HepG2 (cell line): ENCODE results near the gene NSD2. TPM values are rescaled to one million over a fixed set of nuclear protein-coding genes. Genes with fewer than 3 reads are reported as not detected.

Experiments used
- ATAC-seq: fragments of 200-7000 bp; cut with Tn5 transposase; 3 replicates; pipeline ENCODE4 v1.9.1; 2020; ENCODE audit warnings: mild to moderate bottlenecking, moderate library complexity
- BruUV-seq: library from RNA; stranded (reverse); fragments of 400-500 nt; replicated peaks from 2 replicates; lab custom pipeline; 2021; lab: Mats Ljungman, UMichigan
- CTCF ChIA-PET: fragments of 300-600 bp; formaldehyde crosslinking; extraction: SDS; loops from one replicate; lab custom pipeline; 2021; ENCODE audit warnings: low total read pairs, inconsistent platforms, low intra/inter-chr PET ratio; lab: Yijun Ruan, JAX
- POLR2A ChIA-PET: fragments of 350-600 bp; sonication (Branson Sonifier 250); formaldehyde crosslinking; loops from one replicate; lab custom pipeline; 2020; ENCODE audit warnings: antibody characterized with exemption, inconsistent platforms; lab: Yijun Ruan, JAX
- DNase-seq: peaks from one replicate; pipeline ENCODE4 v3.0.0-alpha.2; 2015; ENCODE audit warnings: low spot score
- FAIRE-seq: peaks from 3 replicates; lab custom pipeline; 2011; peaks lifted over from hg19 to GRCh38; lab: Jason Lieb, UNC
- H2AFZ ChIP-seq: one replicate; pipeline ENCODE4 v1.6.1; 2011; ENCODE audit warnings: low read length, inconsistent platforms
- H3K27ac ChIP-seq: fragments of 300-600 bp; 3 replicates; pipeline ENCODE4 v1.8.0; 2011; ENCODE audit warnings: mixed run types, mild to moderate bottlenecking, mixed read lengths, low read length, inconsistent platforms; ENCODE audit not compliant: insufficient read depth; ENCODE audit errors: extremely low read length
- H3K27me3 ChIP-seq, 2 experiments: fragments of 200-600 bp in 1 of 2; 2 replicates in 1 of 2; 3 replicates in 1 of 2; pipeline versions ENCODE4 v1.6.0 to v1.8.0; 2011; ENCODE audit warnings: low read length in 2 of 2, mild to moderate bottlenecking in 2 of 2, moderate library complexity in 2 of 2, inconsistent platforms in 1 of 2; ENCODE audit not compliant: insufficient read depth in 2 of 2, control insufficient read depth in 1 of 2
- H3K36me3 ChIP-seq, 2 experiments: fragments of 200-600 bp in 1 of 2; replicated peaks in 1 of 2; 2 replicates in 1 of 2; 3 replicates in 1 of 2; pipeline versions ENCODE4 v1.5.1 to v1.8.0; 2011; ENCODE audit warnings: low read length in 2 of 2, inconsistent platforms in 1 of 2; ENCODE audit not compliant: insufficient read depth in 2 of 2, control insufficient read depth in 1 of 2
- H3K4me1 ChIP-seq: 2 replicates; pipeline ENCODE4 v1.5.1; 2012; ENCODE audit warnings: low read length, inconsistent platforms; ENCODE audit not compliant: insufficient read depth
- H3K4me2 ChIP-seq: 2 replicates; pipeline ENCODE4 v1.6.0; 2011; ENCODE audit warnings: low read depth, low read length, inconsistent platforms
- H3K4me3 ChIP-seq, 3 experiments: fragments of 200-600 bp in 1 of 3; sonication (generic), shearing (Covaris generic) in 1 of 3; replicated peaks in 1 of 3; 2 replicates each; pipeline ENCODE4 v1.5.1; 2011 to 2016; ENCODE audit warnings: low read length in 3 of 3, inconsistent platforms in 2 of 3, low read depth in 2 of 3, mild to moderate bottlenecking in 2 of 3, control low read depth in 1 of 3, mixed read lengths in 1 of 3; ENCODE audit not compliant: insufficient read depth in 1 of 3
- H3K79me2 ChIP-seq: one replicate; pipeline ENCODE4 v1.6.1; 2011; ENCODE audit warnings: low read length, inconsistent platforms; ENCODE audit not compliant: insufficient read depth
- H3K9ac ChIP-seq: 2 replicates; pipeline ENCODE4 v1.6.0; 2011; ENCODE audit warnings: mild to moderate bottlenecking, low read depth, low read length, inconsistent platforms; ENCODE audit not compliant: insufficient read depth
- H3K9me3 ChIP-seq: 2 replicates; pipeline ENCODE4 v1.5.1; 2012; ENCODE audit warnings: mild to moderate bottlenecking, low read length
- H4K20me1 ChIP-seq: 2 replicates; pipeline ENCODE4 v1.6.0; 2011; ENCODE audit warnings: inconsistent platforms, mild to moderate bottlenecking, low read length, moderate library complexity; ENCODE audit not compliant: insufficient read depth
- BCL3 ChIP-seq: sonication (generic); formaldehyde crosslinking; IDR thresholded peaks from 2 replicates; pipeline ENCODE4 v1.5.1; 2020; ENCODE audit warnings: mild to moderate bottlenecking, missing genetic modification reagents, moderate library complexity
- HNRNPL ChIP-seq: fragments of 200-400 bp; formaldehyde crosslinking; IDR thresholded peaks from 2 replicates; pipeline ENCODE4 v1.6.1; 2017; ENCODE audit warnings: mild to moderate bottlenecking, low read depth, low read length
- MAFG ChIP-seq: sonication (generic); formaldehyde crosslinking; IDR thresholded peaks from 2 replicates; pipeline ENCODE4 v1.5.1; 2020; ENCODE audit warnings: mild to moderate bottlenecking, missing genetic modification reagents
- NPAS2 ChIP-seq: sonication (generic); formaldehyde crosslinking; IDR thresholded peaks from 2 replicates; pipeline ENCODE4 v1.8.0; 2022; ENCODE audit warnings: mild to moderate bottlenecking, missing genetic modification reagents, borderline replicate concordance
- SSRP1 ChIP-seq: IDR thresholded peaks from 2 replicates; pipeline ENCODE4 v1.6.1; 2016; ENCODE audit warnings: control low read depth
- ZFX ChIP-seq: sonication (generic); formaldehyde crosslinking; IDR thresholded peaks from 2 replicates; pipeline ENCODE4 v1.4.0; 2020; ENCODE audit warnings: mild to moderate bottlenecking, low read depth, missing genetic modification reagents, moderate library complexity
- ZNF547 ChIP-seq: sonication (generic); formaldehyde crosslinking; IDR thresholded peaks from 2 replicates; pipeline ENCODE4 v1.5.1; 2020; ENCODE audit warnings: mild to moderate bottlenecking, missing genetic modification reagents
- ZSCAN29 ChIP-seq: sonication (generic); formaldehyde crosslinking; conservative IDR thresholded peaks from 2 replicates; pipeline ENCODE4 v1.4.0; 2020; ENCODE audit warnings: mild to moderate bottlenecking, missing genetic modification reagents
- WGBS: methylation state at CpG from one replicate; pipeline ENCODE4 v1.1.6; 2017; ENCODE audit warnings: low lambda C conversion rate; 5-methylcytosine and 5-hydroxymethylcytosine counted together
- in situ Hi-C: cut with HindIII; loops from 2 replicates; pipeline ENCODE4 v1.10.0; 2017; ENCODE audit warnings: low pct_unique_long_range_greater_than_20kb; ENCODE audit not compliant: extremely low pct_ligation_motif_present
- intact Hi-C: fragments of 100-400 bp; cut with micrococcal nuclease; formaldehyde crosslinking; loops from one replicate; pipeline ENCODE4 v1.10.0; 2022; ENCODE audit not compliant: unreplicated experiment
- polyA plus RNA-seq, 8 experiments: library from polyadenylated mRNA; depleted of rRNA in 3 of 8; stranded (reverse) in 7 of 8; unstranded in 1 of 8; fragments of >200 nt; fragmentation: Illumina TruSeq in 4 of 8; extraction: Trizol in 4 of 8; gene quantifications; 2 replicates each; pipeline versions ENCODE4 v1.2.1 to v1.2.3, GENCODE V29; 2011 to 2016; ENCODE audit warnings: low read depth in 4 of 8, missing spikeins in 1 of 8, mixed read lengths in 1 of 8; ENCODE audit not compliant: insufficient read depth in 1 of 8
- total RNA-seq, 5 experiments: library from RNA; depleted of rRNA; stranded (reverse); fragments of >200 nt; fragmentation: Illumina TruSeq; extraction: Trizol; gene quantifications; 2 replicates each; pipeline ENCODE4 v1.2.3, GENCODE V29; 2016; ENCODE audit warnings: low read depth in 1 of 5
- TF ChIP-seq, protein P1 (sequence below): sonication (generic); formaldehyde crosslinking; IDR thresholded peaks from 2 replicates; pipeline ENCODE4 v1.8.1; 2022; ENCODE audit warnings: low read depth, mild to moderate bottlenecking, missing genetic modification reagents
- TF ChIP-seq, protein P2 (sequence below): IDR thresholded peaks from 2 replicates; pipeline ENCODE4 v1.6.1; 2016; ENCODE audit warnings: low read depth, missing genetic modification reagents, missing compliant biosample characterization

NSD2 gene
- total and polyA plus RNA-seq, 2 of the 13 experiments (the other 11 are each of a cell fraction or from before 2014, with no cell fraction given): 22.0 to 65.9 TPM

DNA sequence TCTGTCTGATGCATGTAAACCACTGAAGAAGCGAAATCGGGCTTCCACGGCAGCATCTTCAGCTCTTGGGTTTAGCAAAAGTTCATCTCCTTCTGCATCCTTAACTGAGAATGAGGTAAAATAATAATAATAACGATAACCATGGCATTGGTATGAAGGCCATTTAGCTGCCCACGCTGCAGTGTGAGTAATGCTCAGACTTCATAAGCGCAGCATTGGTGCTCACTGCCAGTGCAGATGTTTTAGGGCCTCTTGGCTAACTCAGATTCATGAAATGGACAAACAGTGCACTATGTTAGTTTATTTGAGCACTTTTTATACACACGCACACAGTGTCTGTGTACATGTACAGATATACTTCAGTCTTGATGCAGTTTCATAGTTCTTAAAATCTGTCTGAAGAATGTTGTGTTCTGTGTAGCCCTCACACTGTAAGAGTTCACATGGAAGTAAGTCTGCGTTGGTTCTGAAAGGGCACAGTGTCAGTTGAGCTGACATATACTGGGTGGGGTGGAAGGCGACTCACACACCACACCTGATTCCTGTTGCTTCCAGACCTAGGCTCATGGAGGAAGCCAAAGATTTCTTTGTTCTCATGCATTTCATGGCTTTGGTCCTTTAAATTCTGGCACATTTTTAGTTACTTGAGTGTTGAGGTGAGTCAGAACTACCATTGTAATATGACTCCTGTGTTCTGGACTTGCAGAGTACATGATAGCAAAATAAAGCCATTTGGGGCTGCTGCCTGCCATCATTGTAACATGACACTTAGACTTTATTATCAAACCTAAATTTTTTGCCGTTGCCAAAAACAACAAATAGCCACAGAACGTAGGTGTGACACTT is 68.7 kb downstream of the NSD2 start (continued):
- TF ChIP-seq BCL3 (CRISPR knock-in tag): no peak
- no peak for TF ChIP-seq NPAS2 (CRISPR knock-in tag)

- TF ChIP-seq ZSCAN29 (CRISPR knock-in tag) (no peak), HNRNPL (no peak), ZFX (no peak), SSRP1 (CRISPR knock-in tag) (no peak), ZNF547 (CRISPR knock-in tag) (no peak), MAFG (no peak)
- TF ChIP-seq, protein P1, sequence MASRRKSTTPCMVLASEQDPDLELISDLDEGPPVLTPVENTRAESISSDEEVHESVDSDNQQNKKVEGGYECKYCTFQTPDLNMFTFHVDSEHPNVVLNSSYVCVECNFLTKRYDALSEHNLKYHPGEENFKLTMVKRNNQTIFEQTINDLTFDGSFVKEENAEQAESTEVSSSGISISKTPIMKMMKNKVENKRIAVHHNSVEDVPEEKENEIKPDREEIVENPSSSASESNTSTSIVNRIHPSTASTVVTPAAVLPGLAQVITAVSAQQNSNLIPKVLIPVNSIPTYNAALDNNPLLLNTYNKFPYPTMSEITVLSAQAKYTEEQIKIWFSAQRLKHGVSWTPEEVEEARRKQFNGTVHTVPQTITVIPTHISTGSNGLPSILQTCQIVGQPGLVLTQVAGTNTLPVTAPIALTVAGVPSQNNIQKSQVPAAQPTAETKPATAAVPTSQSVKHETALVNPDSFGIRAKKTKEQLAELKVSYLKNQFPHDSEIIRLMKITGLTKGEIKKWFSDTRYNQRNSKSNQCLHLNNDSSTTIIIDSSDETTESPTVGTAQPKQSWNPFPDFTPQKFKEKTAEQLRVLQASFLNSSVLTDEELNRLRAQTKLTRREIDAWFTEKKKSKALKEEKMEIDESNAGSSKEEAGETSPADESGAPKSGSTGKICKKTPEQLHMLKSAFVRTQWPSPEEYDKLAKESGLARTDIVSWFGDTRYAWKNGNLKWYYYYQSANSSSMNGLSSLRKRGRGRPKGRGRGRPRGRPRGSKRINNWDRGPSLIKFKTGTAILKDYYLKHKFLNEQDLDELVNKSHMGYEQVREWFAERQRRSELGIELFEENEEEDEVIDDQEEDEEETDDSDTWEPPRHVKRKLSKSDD (CRISPR knock-in tag): no peak
- TF ChIP-seq, protein P2, sequence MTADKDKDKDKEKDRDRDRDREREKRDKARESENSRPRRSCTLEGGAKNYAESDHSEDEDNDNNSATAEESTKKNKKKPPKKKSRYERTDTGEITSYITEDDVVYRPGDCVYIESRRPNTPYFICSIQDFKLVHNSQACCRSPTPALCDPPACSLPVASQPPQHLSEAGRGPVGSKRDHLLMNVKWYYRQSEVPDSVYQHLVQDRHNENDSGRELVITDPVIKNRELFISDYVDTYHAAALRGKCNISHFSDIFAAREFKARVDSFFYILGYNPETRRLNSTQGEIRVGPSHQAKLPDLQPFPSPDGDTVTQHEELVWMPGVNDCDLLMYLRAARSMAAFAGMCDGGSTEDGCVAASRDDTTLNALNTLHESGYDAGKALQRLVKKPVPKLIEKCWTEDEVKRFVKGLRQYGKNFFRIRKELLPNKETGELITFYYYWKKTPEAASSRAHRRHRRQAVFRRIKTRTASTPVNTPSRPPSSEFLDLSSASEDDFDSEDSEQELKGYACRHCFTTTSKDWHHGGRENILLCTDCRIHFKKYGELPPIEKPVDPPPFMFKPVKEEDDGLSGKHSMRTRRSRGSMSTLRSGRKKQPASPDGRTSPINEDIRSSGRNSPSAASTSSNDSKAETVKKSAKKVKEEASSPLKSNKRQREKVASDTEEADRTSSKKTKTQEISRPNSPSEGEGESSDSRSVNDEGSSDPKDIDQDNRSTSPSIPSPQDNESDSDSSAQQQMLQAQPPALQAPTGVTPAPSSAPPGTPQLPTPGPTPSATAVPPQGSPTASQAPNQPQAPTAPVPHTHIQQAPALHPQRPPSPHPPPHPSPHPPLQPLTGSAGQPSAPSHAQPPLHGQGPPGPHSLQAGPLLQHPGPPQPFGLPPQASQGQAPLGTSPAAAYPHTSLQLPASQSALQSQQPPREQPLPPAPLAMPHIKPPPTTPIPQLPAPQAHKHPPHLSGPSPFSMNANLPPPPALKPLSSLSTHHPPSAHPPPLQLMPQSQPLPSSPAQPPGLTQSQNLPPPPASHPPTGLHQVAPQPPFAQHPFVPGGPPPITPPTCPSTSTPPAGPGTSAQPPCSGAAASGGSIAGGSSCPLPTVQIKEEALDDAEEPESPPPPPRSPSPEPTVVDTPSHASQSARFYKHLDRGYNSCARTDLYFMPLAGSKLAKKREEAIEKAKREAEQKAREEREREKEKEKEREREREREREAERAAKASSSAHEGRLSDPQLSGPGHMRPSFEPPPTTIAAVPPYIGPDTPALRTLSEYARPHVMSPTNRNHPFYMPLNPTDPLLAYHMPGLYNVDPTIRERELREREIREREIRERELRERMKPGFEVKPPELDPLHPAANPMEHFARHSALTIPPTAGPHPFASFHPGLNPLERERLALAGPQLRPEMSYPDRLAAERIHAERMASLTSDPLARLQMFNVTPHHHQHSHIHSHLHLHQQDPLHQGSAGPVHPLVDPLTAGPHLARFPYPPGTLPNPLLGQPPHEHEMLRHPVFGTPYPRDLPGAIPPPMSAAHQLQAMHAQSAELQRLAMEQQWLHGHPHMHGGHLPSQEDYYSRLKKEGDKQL (CRISPR knock-in tag): no peak
- TF ChIP-seq, all 625 proteins: peak for 0
- no peak overlapping the region for H2AFZ ChIP-seq
- CTCF ChIA-PET: no interaction called here
- no peaks in the 10 kb centered on the region for H3K4me1 ChIP-seq
- POLR2A ChIA-PET: no interaction called here
- peaks cover 22 to 79% of the 10 kb centered on the region in 2 experiments for H3K36me3 ChIP-seq
- no peak for ATAC-seq
- H3K9me3 ChIP-seq: no peaks in the 10 kb centered on the region
- H4K20me1 ChIP-seq: no peaks in the 10 kb centered on the region
- DNase-seq: no peak
- in situ Hi-C loops (no loop called here), intact Hi-C loops (no loop called here)
- no peaks in the 10 kb centered on the region for H3K27me3 ChIP-seq
- H3K79me2 ChIP-seq: no peaks in the 10 kb centered on the region
- no peak for FAIRE-seq
- H3K4me3 ChIP-seq: no peak overlapping the region
- H3K9ac ChIP-seq: no peak overlapping the region
- no TSS peak for BruUV-seq
- no peak overlapping the region for H3K4me2 ChIP-seq
- H3K27ac ChIP-seq: no peak overlapping the region
- 96% methylated on average over 7 of the region's 7 CpGs for WGBS
Observed at GRCh38 chr4:1940566-1940965, 69.4 kb downstream of the NSD2 start.
